Measurements from ENCODE around the gene TSR1. TPM values are rescaled to one million over a fixed set of nuclear protein-coding genes. Genes with fewer than 3 reads are reported as not detected.

TSR1 gene
- total and polyA plus RNA-seq, 7 experiments from 2014 or later = 13.1 to 42.8 (median 28.4) TPM

DNA sequence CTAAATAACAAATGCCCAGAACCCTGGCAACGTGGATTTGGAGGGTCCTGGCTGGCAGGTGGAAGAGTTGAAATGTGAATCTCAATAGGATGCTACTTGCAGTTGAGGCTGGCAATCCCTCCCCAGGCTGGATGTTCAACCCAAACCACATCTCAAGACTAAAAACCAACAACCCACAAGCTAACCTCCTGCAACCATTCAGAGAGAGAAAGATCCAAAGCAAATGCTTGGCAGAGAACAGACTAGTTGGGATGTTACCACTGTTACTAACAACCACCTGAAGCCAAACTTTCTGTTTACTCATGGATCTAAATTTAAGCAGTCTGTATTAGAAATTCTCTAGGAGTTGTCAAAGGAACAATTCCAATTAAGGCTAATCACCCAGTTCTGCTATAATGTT is 60.5 kb downstream of the TSR1 start:
- POLR2A ChIA-PET = interaction anchor here (0.6 to 2.1 kb wide), 4 partner anchors 9 to 31 kb away, joined by 3 to 13 read pairs (median 8); no protein-coding TSS in a partner anchor
- H3K4me3 ChIP-seq (ENCODE audit: low read length) = no peak overlapping the region
- H3K4me3 Mint-ChIP-seq = peak overlapping the region in 9 of 10 donors; percentile 49 to 80 (median 58)
- no peaks in the 10 kb centered on the region for H3K9me3 ChIP-seq (ENCODE audit: control insufficient read depth in 2 of 3, low read length in 3 of 3)
- peaks cover 0 to 3% (median 0%) of the 10 kb centered on the region in 11 donors for H3K9me3 Mint-ChIP-seq
- H3K27ac ChIP-seq (ENCODE audit: low read depth, low read length) = no peak overlapping the region
- DNase-seq (peak in 6 of 9 donors; percentile 35 to 66 (median 47)), ATAC-seq (peak; percentile 57)
- CTCF ChIA-PET = interaction anchor here (0.7 to 0.9 kb wide), 2 partner anchors 31 to 737 kb away, joined by 3 to 4 read pairs; no protein-coding TSS in a partner anchor
- no peaks in the 10 kb centered on the region for H3K27me3 Mint-ChIP-seq
- peaks cover 0 to 9% (median 9%) of the 10 kb centered on the region in 3 experiments for H3K36me3 ChIP-seq (ENCODE audit: control insufficient read depth in 2 of 3, insufficient read depth in 3 of 3, low read length in 3 of 3)
- peaks cover 3 to 50% (median 33%) of the 10 kb centered on the region in 5 donors for H3K36me3 Mint-ChIP-seq
- intact Hi-C loops (cut with micrococcal nuclease) = loop anchor here (1.0 kb wide), 1 partner anchor 9 kb away; no protein-coding TSS in a partner anchor
- H3K4me1 ChIP-seq (ENCODE audit: control insufficient read depth in 2 of 2, insufficient read depth in 2 of 2, low read length in 2 of 2) = peaks cover 18 to 44% of the 10 kb centered on the region in 2 donors
- H3K27me3 ChIP-seq (ENCODE audit: control insufficient read depth in 2 of 2, insufficient read depth in 2 of 2, low read length in 2 of 2) = no peaks in the 10 kb centered on the region
- peaks cover 35 to 70% (median 63%) of the 10 kb centered on the region in 7 donors for H3K4me1 Mint-ChIP-seq
- H3K27ac Mint-ChIP-seq = peak overlapping the region; percentile 60 to 93 (median 82)

DNA sequence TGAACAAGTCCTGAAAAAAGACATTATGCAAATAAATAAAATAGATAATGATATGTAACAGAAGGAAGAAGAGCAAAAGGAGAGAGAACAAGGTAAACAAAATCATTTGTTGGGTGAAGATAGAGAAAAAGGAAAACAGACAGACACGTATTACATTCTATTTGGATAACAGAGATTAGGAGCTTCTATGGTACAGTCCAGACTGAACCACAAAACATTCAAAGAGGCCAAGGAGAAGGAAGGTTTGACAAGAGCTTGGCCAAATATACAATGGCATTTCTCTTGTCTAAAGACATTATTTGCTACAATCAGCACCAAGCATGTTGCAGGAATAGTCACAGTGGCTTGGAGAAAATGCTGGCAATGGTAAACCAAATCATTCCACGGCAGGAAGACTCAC is 61.8 kb downstream of the TSR1 start:
- ChIA-PET POLR2A (interaction anchor here (0.6 kb wide), 1 partner anchor 15 kb away, joined by 4 read pairs; no protein-coding TSS in a partner anchor), CTCF (no interaction called here)
- Mint-ChIP-seq H3K9me3 (peaks cover 0 to 3% (median 0%) of the 10 kb centered on the region in 11 donors), H3K4me1 (peaks cover 38 to 74% (median 68%) of the 10 kb centered on the region in 7 donors), H3K4me3 (peak overlapping the region in 3 of 10 donors; percentile 7 to 21 (median 14)), H3K27me3 (no peaks in the 10 kb centered on the region), H3K27ac (peak overlapping the region in 4 of 9 donors; percentile 1 to 46 (median 28)), H3K36me3 (peaks cover 3 to 53% (median 26%) of the 10 kb centered on the region in 5 donors)
- Histone ChIP-seq H3K4me3 (ENCODE audit: low read length) (no peak overlapping the region), H3K27ac (ENCODE audit: low read depth, low read length) (no peak overlapping the region), H3K4me1 (ENCODE audit: control insufficient read depth in 2 of 2, insufficient read depth in 2 of 2, low read length in 2 of 2) (peaks cover 18 to 47% of the 10 kb centered on the region in 2 donors), H3K27me3 (ENCODE audit: control insufficient read depth in 2 of 2, insufficient read depth in 2 of 2, low read length in 2 of 2) (no peaks in the 10 kb centered on the region), H3K36me3 (ENCODE audit: control insufficient read depth in 2 of 3, insufficient read depth in 3 of 3, low read length in 3 of 3) (peaks cover 0 to 4% (median 1%) of the 10 kb centered on the region in 3 experiments), H3K9me3 (ENCODE audit: control insufficient read depth in 2 of 3, low read length in 3 of 3) (no peaks in the 10 kb centered on the region)
- DNase-seq (no peak), ATAC-seq (no peak)
- intact Hi-C loops (cut with micrococcal nuclease) = no loop called here

Other genes starting within 250 kb of the TSR1 start
- 10 to 100 TPM; 45.6 to 65.3 (median 55.8) TPM for gene SMG6, start 32.7 kb downstream of the TSR1 start, total RNA-seq
- gene SMG6, start 32.7 kb downstream of the TSR1 start, polyA plus RNA-seq = 10 to 100 TPM in 1 of 2 donors, 1 to 10 TPM in 1; 8.6 to 14.0 TPM
- 10 to 100 TPM in 1 of 5 experiments, 1 to 10 TPM in 4; 3.1 to 16.0 (median 8.3) TPM for gene SRR, start 32.5 kb downstream of the TSR1 start, total RNA-seq
- 1 to 10 TPM; 5.2 to 9.6 TPM for gene SRR, start 32.5 kb downstream of the TSR1 start, polyA plus RNA-seq
- 100 to 1,000 TPM in 4 of 5 experiments, 10 to 100 TPM in 1; 70.8 to 151 (median 138) TPM for gene SGSM2, start 1.0 kb upstream of the TSR1 start, total RNA-seq
- 10 to 100 TPM in 1 of 2 donors, 1 to 10 TPM in 1; 9.4 to 22.7 TPM for gene SGSM2, start 1.0 kb upstream of the TSR1 start, polyA plus RNA-seq
- gene MNT, start 64.6 kb upstream of the TSR1 start, total RNA-seq = 100 to 1,000 TPM in 1 of 5 experiments, 10 to 100 TPM in 4; 31.4 to 106 (median 55.5) TPM
- gene MNT, start 64.6 kb upstream of the TSR1 start, polyA plus RNA-seq = 1 to 10 TPM in 1 of 2 donors, under 1 TPM in 1; 0.65 to 1.0 TPM
- 10 to 100 TPM; 33.5 to 67.7 (median 52.7) TPM for gene METTL16, start 175.4 kb upstream of the TSR1 start, total RNA-seq
- 10 to 100 TPM; 21.0 to 31.4 TPM for gene METTL16, start 175.4 kb upstream of the TSR1 start, polyA plus RNA-seq

All from naive thymus-derived CD4-positive, alpha-beta T cell (primary cell).